Lung (tissue), 12 donors: ENCODE data around the gene NUDT1. TPM values are rescaled to one million over a fixed set of nuclear protein-coding genes. Genes with fewer than 3 reads are reported as not detected.
"Not testable (repeated sequence)": the region's sequence is repeated elsewhere in the genome, so short reads cannot be mapped to it uniquely, and the experiment has no call there.

Experiments used
- ATAC-seq: fragments of 200-7000 bp; cut with Tn5 transposase; one replicate; pipeline ENCODE4 v1.9.1; 2020; ENCODE audit warnings: moderate number of reproducible peaks; ENCODE audit not compliant: insufficient read depth, low FRiP score
- DNase-seq, 3 donors: peaks; one replicate each; pipeline ENCODE4 v3.0.0-alpha.2; 2013 to 2017
- H3K27ac ChIP-seq, 2 donors: one replicate each; pipeline ENCODE4 v1.5.1; 2013; ENCODE audit warnings: mild to moderate bottlenecking in 2 of 2, moderate library complexity in 2 of 2, control low read depth in 1 of 2, inconsistent platforms in 1 of 2, low read depth in 1 of 2, low read length in 1 of 2
- H3K27me3 ChIP-seq, 3 donors: one replicate each; pipeline ENCODE4 v1.5.1; 2013; ENCODE audit warnings: low read length in 2 of 3; ENCODE audit not compliant: control insufficient read depth in 3 of 3, insufficient read depth in 3 of 3
- H3K36me3 ChIP-seq, 4 donors: one replicate each; pipeline ENCODE4 v1.5.1; 2013; ENCODE audit warnings: low read length in 4 of 4, mild to moderate bottlenecking in 1 of 4, moderate library complexity in 1 of 4; ENCODE audit not compliant: control insufficient read depth in 4 of 4, insufficient read depth in 4 of 4
- H3K4me1 ChIP-seq, 5 donors: one replicate each; pipeline ENCODE4 v1.5.1; 2013; ENCODE audit warnings: low read length in 5 of 5, mild to moderate bottlenecking in 2 of 5, moderate library complexity in 1 of 5; ENCODE audit not compliant: control insufficient read depth in 5 of 5, insufficient read depth in 5 of 5
- H3K4me3 ChIP-seq: one replicate; pipeline ENCODE4 v1.5.1; 2013; ENCODE audit warnings: mild to moderate bottlenecking, control low read depth, moderate library complexity
- H3K9ac ChIP-seq, 2 donors: one replicate each; pipeline ENCODE4 v1.5.1; 2013; ENCODE audit warnings: low read length in 2 of 2, control low read depth in 1 of 2; ENCODE audit not compliant: insufficient read depth in 1 of 2
- H3K9me3 ChIP-seq, 4 donors: one replicate each; pipeline ENCODE4 v1.5.1; 2013; ENCODE audit warnings: low read length in 3 of 4, mild to moderate bottlenecking in 1 of 4, moderate library complexity in 1 of 4; ENCODE audit not compliant: control insufficient read depth in 4 of 4, insufficient read depth in 3 of 4
- WGBS, 2 donors: extraction: QIAGEN DNeasy Blood & Tissue Kit; methylation state at CpG; one replicate each; pipeline ENCODE4 v1.1.7; 2013; 5-methylcytosine and 5-hydroxymethylcytosine counted together
- polyA plus RNA-seq, 2 donors: library from polyadenylated mRNA; stranded (reverse); fragments of 200-250 nt; gene quantifications; one replicate each; pipeline ENCODE4 v1.2.1, GENCODE V29; 2013
- total RNA-seq, 2 donors: library from RNA; depleted of rRNA in 1 of 2; stranded (reverse); fragments of >200 nt in 1 of 2; gene quantifications; one replicate each; pipeline ENCODE4 v1.2.1, GENCODE V29; 2014 to 2021
- TF ChIP-seq, protein P1 (sequence below): IDR thresholded peaks from 2 replicates; pipeline ENCODE4 v1.5.1; 2012; ENCODE audit warnings: mild to moderate bottlenecking; ENCODE audit errors: control extremely low read depth, extremely low read depth
- donor health status: control.
- donor health status: control.
- donor health status: Bipolar disorder and iron deficiency.
- donor health status: healthy.
- donor health status: DM: yes; HTN: yes; CAD: no.

The NUDT1 gene
- total and polyA plus RNA-seq, 4 donors: 9.3 to 24.7 (median 18.5) TPM

DNA sequence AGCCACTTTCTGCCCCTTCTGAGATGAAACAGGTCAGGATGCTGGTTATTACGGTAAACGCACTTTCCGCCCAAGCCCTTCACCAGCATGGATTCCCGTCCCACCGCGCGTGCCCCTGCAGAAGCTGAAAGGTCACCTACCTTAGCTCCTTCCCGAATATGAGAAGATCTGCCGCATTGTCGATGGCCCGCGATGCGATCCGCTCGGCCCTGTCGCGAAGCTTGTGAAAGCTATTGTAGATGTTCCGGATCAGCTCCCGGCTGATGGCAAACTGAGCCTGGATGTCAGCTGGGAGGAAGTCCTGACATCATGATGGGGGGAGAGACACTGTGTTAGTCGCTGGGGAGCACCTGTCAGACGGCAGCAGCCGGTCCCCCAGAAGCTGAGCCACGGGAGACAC lies 22.1 kb downstream of the NUDT1 start:
- no peak for DNase-seq
- Histone ChIP-seq H3K9me3 (no peaks in the 10 kb centered on the region), H3K9ac (no peak overlapping the region), H3K4me1 (no peaks in the 10 kb centered on the region), H3K27me3 (no peaks in the 10 kb centered on the region), H3K27ac (no peak overlapping the region), H3K36me3 (peaks cover 0 to 21% (median 4%) of the 10 kb centered on the region in 4 donors), H3K4me3 (no peak overlapping the region)
- no peak for ATAC-seq
- 98 to 99% methylated on average over 23 of the region's 23 CpGs for WGBS, 2 donors
- TF ChIP-seq, protein P1, sequence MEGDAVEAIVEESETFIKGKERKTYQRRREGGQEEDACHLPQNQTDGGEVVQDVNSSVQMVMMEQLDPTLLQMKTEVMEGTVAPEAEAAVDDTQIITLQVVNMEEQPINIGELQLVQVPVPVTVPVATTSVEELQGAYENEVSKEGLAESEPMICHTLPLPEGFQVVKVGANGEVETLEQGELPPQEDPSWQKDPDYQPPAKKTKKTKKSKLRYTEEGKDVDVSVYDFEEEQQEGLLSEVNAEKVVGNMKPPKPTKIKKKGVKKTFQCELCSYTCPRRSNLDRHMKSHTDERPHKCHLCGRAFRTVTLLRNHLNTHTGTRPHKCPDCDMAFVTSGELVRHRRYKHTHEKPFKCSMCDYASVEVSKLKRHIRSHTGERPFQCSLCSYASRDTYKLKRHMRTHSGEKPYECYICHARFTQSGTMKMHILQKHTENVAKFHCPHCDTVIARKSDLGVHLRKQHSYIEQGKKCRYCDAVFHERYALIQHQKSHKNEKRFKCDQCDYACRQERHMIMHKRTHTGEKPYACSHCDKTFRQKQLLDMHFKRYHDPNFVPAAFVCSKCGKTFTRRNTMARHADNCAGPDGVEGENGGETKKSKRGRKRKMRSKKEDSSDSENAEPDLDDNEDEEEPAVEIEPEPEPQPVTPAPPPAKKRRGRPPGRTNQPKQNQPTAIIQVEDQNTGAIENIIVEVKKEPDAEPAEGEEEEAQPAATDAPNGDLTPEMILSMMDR: no peak

DNA sequence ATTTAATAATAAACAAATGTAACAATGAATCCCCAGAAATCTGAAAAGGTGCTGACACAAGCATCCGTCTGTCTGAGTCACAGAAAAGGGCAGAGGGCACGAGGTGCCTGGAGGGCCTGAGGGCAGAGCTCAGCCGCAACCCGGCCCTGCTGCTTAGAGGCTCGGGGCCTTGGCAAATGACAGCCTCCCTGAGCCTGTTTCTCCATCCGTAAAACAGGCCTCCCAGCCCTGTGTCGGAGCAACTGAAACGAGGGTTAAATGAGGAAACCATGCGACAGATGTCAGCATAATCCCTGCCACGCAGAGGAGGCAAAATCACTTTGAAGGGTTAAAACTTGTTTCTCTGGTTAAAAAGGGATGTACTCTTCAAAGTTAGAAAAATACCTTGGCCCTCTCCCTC lies 24.9 kb downstream of the NUDT1 start:
- TF ChIP-seq, protein P1: no peak
- 75 to 76% methylated on average over 10 of the region's 10 CpGs for WGBS, 2 donors

DNA sequence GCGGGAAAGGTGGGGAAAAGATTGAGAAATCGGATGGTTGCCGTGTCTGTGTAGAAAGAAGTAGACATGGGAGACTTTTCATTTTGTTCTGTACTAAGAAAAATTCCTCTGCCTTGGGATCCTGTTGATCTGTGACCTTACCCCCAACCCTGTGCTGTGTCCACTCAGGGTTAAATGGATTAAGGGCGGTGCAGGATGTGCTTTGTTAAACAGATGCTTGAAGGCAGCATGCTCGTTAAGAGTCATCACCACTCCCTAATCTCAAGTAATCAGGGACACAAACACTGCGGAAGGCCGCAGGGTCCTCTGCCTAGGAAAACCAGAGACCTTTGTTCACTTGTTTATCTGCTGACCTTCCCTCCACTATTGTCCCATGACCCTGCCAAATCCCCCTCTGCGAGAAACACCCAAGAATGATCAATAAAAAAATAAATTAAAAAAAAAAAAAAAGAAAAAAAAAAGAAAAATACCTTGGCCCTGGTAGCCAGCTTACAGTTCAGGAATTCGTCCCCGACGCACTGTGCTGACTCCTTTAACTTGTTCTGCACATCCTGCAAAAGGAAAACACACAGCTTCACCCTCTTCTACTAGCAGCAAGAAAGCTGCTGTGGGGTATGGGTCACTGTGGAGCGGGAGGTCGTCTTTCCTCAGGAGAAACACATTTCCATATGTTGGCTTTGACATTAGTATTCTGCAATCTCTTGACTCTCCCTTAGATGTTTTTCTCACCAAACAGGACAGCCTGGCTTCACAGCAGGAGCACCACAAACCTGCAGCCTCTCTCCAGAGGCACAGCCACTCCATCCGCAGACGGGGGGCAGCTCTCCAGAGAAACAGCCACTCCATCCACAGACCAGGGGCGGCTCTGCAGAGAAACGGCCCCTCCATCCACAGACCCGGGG lies 27.3 kb downstream of the NUDT1 start:
- ATAC-seq, H3K9ac ChIP-seq, H3K27ac ChIP-seq, H3K4me1 ChIP-seq, H3K4me3 ChIP-seq, H3K9me3 ChIP-seq, H3K27me3 ChIP-seq: not testable (repeated sequence)
- H3K36me3 ChIP-seq: peaks cover 0 to 24% (median 5%) of the 10 kb centered on the region in 4 donors
- peak in 1 of 3 donors; percentile 12 for DNase-seq
- WGBS, 2 donors: 71 to 75% methylated on average over 12 to 13 of the region's 18 CpGs

More for the DNA sequence above, 24.9 kb downstream of the NUDT1 start:
- H3K4me1 ChIP-seq: no peaks in the 10 kb centered on the region
- ATAC-seq (no peak), DNase-seq (no peak)
- H3K27ac ChIP-seq: no peak overlapping the region
- H3K36me3 ChIP-seq: peaks cover 0 to 34% (median 3%) of the 10 kb centered on the region in 4 donors
- H3K27me3 ChIP-seq: no peaks in the 10 kb centered on the region
- no peak overlapping the region for H3K9ac ChIP-seq
- no peaks in the 10 kb centered on the region for H3K9me3 ChIP-seq
- H3K4me3 ChIP-seq: no peak overlapping the region

DNA sequence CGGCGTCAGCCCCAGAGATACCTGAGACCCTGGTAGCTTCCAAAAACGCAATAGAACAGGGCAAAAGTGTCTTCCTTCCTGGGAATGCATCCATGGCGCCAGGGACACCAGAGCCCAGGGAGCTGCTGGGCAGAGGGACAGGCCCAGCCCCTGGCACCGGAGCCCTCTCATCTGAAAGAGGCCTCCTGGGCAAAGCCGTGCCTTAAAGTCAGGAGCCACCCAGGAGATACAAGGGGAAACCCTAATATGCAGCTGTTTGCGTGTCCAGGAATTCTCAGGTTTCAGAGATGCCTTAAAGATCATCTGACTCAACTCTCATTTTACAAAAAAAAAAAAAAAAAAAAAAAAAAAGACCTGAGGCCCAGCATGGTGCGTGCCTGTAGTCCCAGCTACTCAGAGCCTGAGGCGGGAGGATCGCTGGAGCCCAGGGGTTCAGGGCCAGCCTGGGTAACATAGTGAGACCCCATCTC lies 28.0 kb downstream of the NUDT1 start:
- no peak overlapping the region for H3K9ac ChIP-seq
- TF ChIP-seq, protein P1: no peak
- H3K9me3 ChIP-seq: no peaks in the 10 kb centered on the region
- no peak overlapping the region for H3K27ac ChIP-seq
- H3K4me1 ChIP-seq: no peaks in the 10 kb centered on the region
- ATAC-seq (no peak), DNase-seq (no peak)
- no peak overlapping the region for H3K4me3 ChIP-seq
- 93 to 95% methylated on average over 10 of the region's 10 CpGs for WGBS, 2 donors
- H3K36me3 ChIP-seq: peaks cover 0 to 28% (median 6%) of the 10 kb centered on the region in 4 donors
- no peaks in the 10 kb centered on the region for H3K27me3 ChIP-seq
